Neuronal stem cell (in vitro differentiated cells): ENCODE data around the gene LCE2D.
A peak's percentile ranks its signal among the peaks of the same experiment; 100 is the strongest.

Experiments used
- DNase-seq: peaks from one replicate; pipeline ENCODE4 v3.0.0-alpha.2; 2013; ENCODE audit warnings: low spot score
- H2AFZ ChIP-seq: one replicate; pipeline ENCODE4 v1.6.1; 2013; ENCODE audit warnings: mild to moderate bottlenecking, low read length, inconsistent platforms
- H2AK5ac ChIP-seq: 2 replicates; pipeline ENCODE4 v1.6.1; 2013; ENCODE audit warnings: low read depth, mild to moderate bottlenecking, inconsistent platforms, low read length, moderate library complexity, mixed read lengths
- H2BK120ac ChIP-seq: 2 replicates; pipeline ENCODE4 v1.6.1; 2013; ENCODE audit warnings: low read depth, mild to moderate bottlenecking, inconsistent platforms, low read length, moderate library complexity, mixed read lengths
- H2BK12ac ChIP-seq: one replicate; pipeline ENCODE4 v1.6.1; 2013; ENCODE audit warnings: low read length, inconsistent platforms
- H2BK15ac ChIP-seq: 2 replicates; pipeline ENCODE4 v1.6.1; 2013; ENCODE audit warnings: mild to moderate bottlenecking, low read length, inconsistent platforms, mixed read lengths
- H2BK5ac ChIP-seq: one replicate; pipeline ENCODE4 v1.6.1; 2013; ENCODE audit warnings: inconsistent platforms, mild to moderate bottlenecking, low read length, moderate library complexity
- H3K14ac ChIP-seq: one replicate; pipeline ENCODE4 v1.6.1; 2013; ENCODE audit warnings: low read length, inconsistent platforms
- H3K18ac ChIP-seq: 2 replicates; pipeline ENCODE4 v1.6.1; 2013; ENCODE audit warnings: low read length, inconsistent platforms
- H3K23ac ChIP-seq: 2 replicates; pipeline ENCODE4 v1.6.1; 2013; ENCODE audit warnings: low read depth, mild to moderate bottlenecking, mixed read lengths, low read length, inconsistent platforms; ENCODE audit not compliant: poor library complexity
- H3K27ac ChIP-seq: replicated peaks from 3 replicates; pipeline ENCODE4 v1.5.1; 2013; ENCODE audit warnings: low read length, inconsistent platforms
- H3K27me3 ChIP-seq, 3 experiments: 2 replicates each; pipeline ENCODE4 v1.6.1; 2013; ENCODE audit warnings: low read length in 3 of 3, mild to moderate bottlenecking in 2 of 3, inconsistent platforms in 1 of 3, low read depth in 1 of 3, mixed read lengths in 1 of 3, moderate library complexity in 1 of 3; ENCODE audit not compliant: control insufficient read depth in 3 of 3, insufficient read depth in 3 of 3
- H3K36me3 ChIP-seq, 2 donors: replicated peaks in 1 of 2; 2 replicates each; pipeline ENCODE4 v1.6.1; 2013; ENCODE audit warnings: low read length in 2 of 2; ENCODE audit not compliant: control insufficient read depth in 2 of 2, insufficient read depth in 2 of 2
- H3K4ac ChIP-seq: 2 replicates; pipeline ENCODE4 v1.6.1; 2013; ENCODE audit warnings: inconsistent platforms, mild to moderate bottlenecking, low read length, moderate library complexity
- H3K4me1 ChIP-seq, 2 donors: 1 replicate in 1 of 2; 2 replicates in 1 of 2; pipeline ENCODE4 v1.6.1; 2013; ENCODE audit warnings: low read length in 2 of 2, low read depth in 1 of 2; ENCODE audit not compliant: control insufficient read depth in 2 of 2, insufficient read depth in 1 of 2
- H3K4me2 ChIP-seq: one replicate; pipeline ENCODE4 v1.6.1; 2013; ENCODE audit warnings: mild to moderate bottlenecking, low read length, inconsistent platforms; ENCODE audit not compliant: insufficient read depth, poor library complexity, severe bottlenecking
- H3K4me3 ChIP-seq, 2 donors: 2 replicates each; pipeline ENCODE4 v1.5.1; 2013; ENCODE audit warnings: low read length in 2 of 2, mild to moderate bottlenecking in 2 of 2, inconsistent platforms in 1 of 2, moderate library complexity in 1 of 2
- H3K79me1 ChIP-seq: one replicate; pipeline ENCODE4 v1.6.1; 2013; ENCODE audit warnings: low read depth, mild to moderate bottlenecking, inconsistent platforms, low read length, moderate library complexity
- H3K9ac ChIP-seq: one replicate; pipeline ENCODE4 v1.6.1; 2013; ENCODE audit warnings: mild to moderate bottlenecking, low read depth, low read length, inconsistent platforms; ENCODE audit not compliant: poor library complexity
- H3K9me3 ChIP-seq, 2 donors: replicated peaks in 1 of 2; 2 replicates each; pipeline versions ENCODE3 to v1.6.1; 2013; ENCODE audit warnings: low read length in 2 of 2, mild to moderate bottlenecking in 2 of 2, inconsistent platforms in 1 of 2, low read depth in 1 of 2, mixed read lengths in 1 of 2, moderate library complexity in 1 of 2; ENCODE audit not compliant: control insufficient read depth in 2 of 2, insufficient read depth in 1 of 2
- H4K8ac ChIP-seq: one replicate; pipeline ENCODE4 v1.6.1; 2013; ENCODE audit warnings: low read depth, mild to moderate bottlenecking, inconsistent platforms, low read length, moderate library complexity
- H4K91ac ChIP-seq: one replicate; pipeline ENCODE4 v1.6.1; 2013; ENCODE audit warnings: low read length, low read depth, mild to moderate bottlenecking, inconsistent platforms; ENCODE audit not compliant: poor library complexity
- WGBS, 2 donors: extraction: QIAGEN DNeasy Blood & Tissue Kit; methylation state at CpG; one replicate each; pipeline ENCODE4 v1.1.7; 2013; ENCODE audit warnings: missing lambda C conversion rate in 2 of 2, mixed read lengths in 1 of 2; ENCODE audit not compliant: insufficient read length in 2 of 2, insufficient replicate concordance in 1 of 2; ENCODE audit errors: extremely low coverage in 2 of 2; 5-methylcytosine and 5-hydroxymethylcytosine counted together

LCE2D gene

GRCh38 chr1:152643945-152644344 is 19.2 kb upstream of the LCE2D start:
- no peak overlapping the region for H2AK5ac ChIP-seq
- no peak overlapping the region for H2BK15ac ChIP-seq
- H4K8ac ChIP-seq = no peak overlapping the region
- no peak overlapping the region for H3K14ac ChIP-seq
- H3K23ac ChIP-seq = no peak overlapping the region
- H2BK5ac ChIP-seq = no peak overlapping the region
- H2BK120ac ChIP-seq = no peak overlapping the region
- H3K36me3 ChIP-seq = no peaks in the 10 kb centered on the region
- H2AFZ ChIP-seq = no peak overlapping the region
- no peak overlapping the region for H3K4ac ChIP-seq
- H3K4me2 ChIP-seq = no peak overlapping the region
- no peak overlapping the region for H3K9ac ChIP-seq
- no peak overlapping the region for H3K27ac ChIP-seq
- peaks cover 0 to 17% of the 10 kb centered on the region in 2 donors for H3K9me3 ChIP-seq
- no peak overlapping the region for H3K18ac ChIP-seq
- DNase-seq = no peak
- no peak overlapping the region for H2BK12ac ChIP-seq
- H3K79me1 ChIP-seq = no peaks in the 10 kb centered on the region
- H4K91ac ChIP-seq = no peak overlapping the region
- no peak overlapping the region for H3K4me3 ChIP-seq
- H3K27me3 ChIP-seq = no peaks in the 10 kb centered on the region
- WGBS, 2 donors = no CpG with 5 or more reads among the region's 3 CpGs
- H3K4me1 ChIP-seq = no peaks in the 10 kb centered on the region

- Histone ChIP-seq H3K14ac (no peak overlapping the region), H3K4me2 (no peak overlapping the region), H3K18ac (no peak overlapping the region), H3K4me1 (no peaks in the 10 kb centered on the region), H2BK120ac (no peak overlapping the region), H2BK15ac (no peak overlapping the region), H3K23ac (no peak overlapping the region), H2BK12ac (no peak overlapping the region), H3K4me3 (no peak overlapping the region), H4K91ac (no peak overlapping the region), H2BK5ac (no peak overlapping the region), H4K8ac (no peak overlapping the region), H3K36me3 (no peaks in the 10 kb centered on the region), H3K9me3 (peaks cover 0 to 15% of the 10 kb centered on the region in 2 donors), H2AK5ac (no peak overlapping the region), H3K4ac (no peak overlapping the region), H3K79me1 (no peaks in the 10 kb centered on the region), H3K27ac (no peak overlapping the region), H3K9ac (no peak overlapping the region), H3K27me3 (no peaks in the 10 kb centered on the region), H2AFZ (no peak overlapping the region)
- DNase-seq = no peak
- WGBS, 2 donors = no CpG with 5 or more reads among the region's 3 CpGs
Observed at GRCh38 chr1:152645146-152645545, 18.0 kb upstream of the LCE2D start.

- Histone ChIP-seq H3K9me3 (peaks cover 0 to 13% of the 10 kb centered on the region in 2 donors), H2BK15ac (no peak overlapping the region), H3K36me3 (no peaks in the 10 kb centered on the region), H3K4me1 (no peaks in the 10 kb centered on the region), H2BK12ac (no peak overlapping the region), H3K27ac (no peak overlapping the region), H3K23ac (no peak overlapping the region), H2AFZ (no peak overlapping the region), H2BK5ac (no peak overlapping the region), H3K4me2 (no peak overlapping the region), H3K27me3 (no peaks in the 10 kb centered on the region), H4K91ac (no peak overlapping the region), H4K8ac (no peak overlapping the region), H2BK120ac (no peak overlapping the region), H3K79me1 (no peaks in the 10 kb centered on the region), H3K4me3 (no peak overlapping the region), H3K18ac (no peak overlapping the region), H2AK5ac (no peak overlapping the region), H3K14ac (no peak overlapping the region), H3K4ac (no peak overlapping the region), H3K9ac (no peak overlapping the region)
- DNase-seq = no peak
Observed at GRCh38 chr1:152646656-152647055, 16.5 kb upstream of the LCE2D start.

GRCh38 chr1:152654110-152654509 is 9.1 kb upstream of the LCE2D start:
- no peak overlapping the region for H3K4me2 ChIP-seq

More at GRCh38 chr1:152654110-152654509, 9.1 kb upstream of the LCE2D start:
- Histone ChIP-seq H2BK120ac (no peak overlapping the region), H2BK12ac (no peak overlapping the region), H3K79me1 (no peaks in the 10 kb centered on the region), H3K36me3 (no peaks in the 10 kb centered on the region), H2BK15ac (no peak overlapping the region), H3K27ac (no peak overlapping the region), H3K9me3 (peaks cover 0 to 23% of the 10 kb centered on the region in 2 donors), H3K4ac (no peak overlapping the region), H3K14ac (no peak overlapping the region), H3K18ac (no peak overlapping the region), H3K9ac (no peak overlapping the region), H4K8ac (no peak overlapping the region), H2AFZ (no peak overlapping the region), H2BK5ac (no peak overlapping the region), H3K27me3 (no peaks in the 10 kb centered on the region), H3K23ac (no peak overlapping the region), H3K4me3 (no peak overlapping the region), H2AK5ac (no peak overlapping the region), H4K91ac (no peak overlapping the region), H3K4me1 (no peaks in the 10 kb centered on the region)
- peak; percentile 17 for DNase-seq
- WGBS, 2 donors = no CpG with 5 or more reads among the region's 10 CpGs
